OCI-LY7 (cell line): ENCODE results near the gene ZNF212.

Experiments used
- EZH2phosphoT487 ChIP-seq: fragments of 200-600 bp; sonication (generic); IDR thresholded peaks from 2 replicates; pipeline ENCODE4 v1.6.1; 2018; ENCODE audit warnings: low read depth, borderline replicate concordance, mild to moderate bottlenecking, mixed run types, antibody characterized with exemption, low read length, moderate library complexity, mixed read lengths
- TF ChIP-seq, protein P1 (sequence below): fragments of 200-600 bp; sonication (generic); conservative IDR thresholded peaks from 2 replicates; pipeline ENCODE4 v1.5.1; 2014; ENCODE audit warnings: mild to moderate bottlenecking, antibody characterized with exemption, low read length, moderate library complexity, mixed read lengths

DNA sequence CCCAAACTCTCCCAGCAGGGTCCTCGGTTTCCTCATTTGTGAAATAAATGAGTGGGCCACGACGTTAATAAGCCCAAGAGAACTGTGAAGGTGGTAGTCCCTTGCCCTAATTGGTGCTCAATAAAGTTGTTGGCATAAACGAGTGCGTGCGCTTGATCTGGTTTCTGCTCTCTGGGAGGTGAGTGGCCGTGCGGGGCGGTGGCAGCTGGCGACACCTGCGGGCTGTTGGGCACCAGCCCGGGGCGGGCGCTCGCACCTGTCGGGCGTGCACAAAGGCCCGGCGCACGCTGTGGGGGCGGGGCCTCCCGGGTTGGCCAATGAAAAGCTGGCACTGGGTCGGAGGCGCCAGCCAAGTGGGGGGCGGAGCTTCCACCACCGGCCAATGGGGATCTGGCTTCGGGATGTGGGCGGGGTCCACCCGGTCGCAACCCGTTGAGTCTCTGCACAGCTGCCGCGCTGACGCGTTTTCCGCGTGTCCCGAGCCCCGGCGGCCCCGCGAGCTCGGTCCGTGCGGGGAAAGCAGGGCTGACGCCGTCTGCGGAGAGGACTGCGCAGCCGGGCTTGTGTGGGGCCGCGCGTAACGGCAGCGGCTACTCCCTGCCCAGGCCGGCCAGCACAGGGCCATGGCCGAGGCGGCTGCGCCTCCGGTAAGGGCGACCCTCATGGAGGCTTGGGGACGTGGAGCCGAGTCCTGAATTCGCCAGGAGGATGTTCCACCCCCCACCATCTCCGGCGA, 45.6 kb downstream of the ZNF212 start:
- TF ChIP-seq, protein P1, sequence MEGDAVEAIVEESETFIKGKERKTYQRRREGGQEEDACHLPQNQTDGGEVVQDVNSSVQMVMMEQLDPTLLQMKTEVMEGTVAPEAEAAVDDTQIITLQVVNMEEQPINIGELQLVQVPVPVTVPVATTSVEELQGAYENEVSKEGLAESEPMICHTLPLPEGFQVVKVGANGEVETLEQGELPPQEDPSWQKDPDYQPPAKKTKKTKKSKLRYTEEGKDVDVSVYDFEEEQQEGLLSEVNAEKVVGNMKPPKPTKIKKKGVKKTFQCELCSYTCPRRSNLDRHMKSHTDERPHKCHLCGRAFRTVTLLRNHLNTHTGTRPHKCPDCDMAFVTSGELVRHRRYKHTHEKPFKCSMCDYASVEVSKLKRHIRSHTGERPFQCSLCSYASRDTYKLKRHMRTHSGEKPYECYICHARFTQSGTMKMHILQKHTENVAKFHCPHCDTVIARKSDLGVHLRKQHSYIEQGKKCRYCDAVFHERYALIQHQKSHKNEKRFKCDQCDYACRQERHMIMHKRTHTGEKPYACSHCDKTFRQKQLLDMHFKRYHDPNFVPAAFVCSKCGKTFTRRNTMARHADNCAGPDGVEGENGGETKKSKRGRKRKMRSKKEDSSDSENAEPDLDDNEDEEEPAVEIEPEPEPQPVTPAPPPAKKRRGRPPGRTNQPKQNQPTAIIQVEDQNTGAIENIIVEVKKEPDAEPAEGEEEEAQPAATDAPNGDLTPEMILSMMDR, result peak; percentile 61
- TF ChIP-seq EZH2phosphoT487, result no peak
